Vagina (tissue), 2 donors: ENCODE results near the gene RHEX.

ENCODE experiments used
- POLR2A ChIP-seq, 2 donors: fragments of 450-650 bp; IDR thresholded peaks; one replicate each; pipeline ENCODE4 v1.6.1; 2017; ENCODE audit warnings: antibody characterized with exemption in 2 of 2, mild to moderate bottlenecking in 2 of 2, moderate library complexity in 2 of 2
- POLR2AphosphoS5 ChIP-seq, 2 donors: sonication (generic); formaldehyde crosslinking; IDR thresholded peaks; one replicate each; pipeline ENCODE4 v1.9.0; 2017; ENCODE audit warnings: antibody characterized with exemption in 2 of 2, mild to moderate bottlenecking in 2 of 2, low read depth in 1 of 2; ENCODE audit not compliant: insufficient read depth in 1 of 2
- TF ChIP-seq, protein P1 (sequence below), 3 experiments: fragments of 450-650 bp in 2 of 3; fragments of 200-600 bp in 1 of 3; sonication (generic) in 1 of 3; IDR thresholded peaks; one replicate each; pipeline ENCODE4 v1.5.1; 2017 to 2019; ENCODE audit warnings: antibody characterized with exemption in 3 of 3, mild to moderate bottlenecking in 2 of 3, moderate library complexity in 2 of 3

DNA sequence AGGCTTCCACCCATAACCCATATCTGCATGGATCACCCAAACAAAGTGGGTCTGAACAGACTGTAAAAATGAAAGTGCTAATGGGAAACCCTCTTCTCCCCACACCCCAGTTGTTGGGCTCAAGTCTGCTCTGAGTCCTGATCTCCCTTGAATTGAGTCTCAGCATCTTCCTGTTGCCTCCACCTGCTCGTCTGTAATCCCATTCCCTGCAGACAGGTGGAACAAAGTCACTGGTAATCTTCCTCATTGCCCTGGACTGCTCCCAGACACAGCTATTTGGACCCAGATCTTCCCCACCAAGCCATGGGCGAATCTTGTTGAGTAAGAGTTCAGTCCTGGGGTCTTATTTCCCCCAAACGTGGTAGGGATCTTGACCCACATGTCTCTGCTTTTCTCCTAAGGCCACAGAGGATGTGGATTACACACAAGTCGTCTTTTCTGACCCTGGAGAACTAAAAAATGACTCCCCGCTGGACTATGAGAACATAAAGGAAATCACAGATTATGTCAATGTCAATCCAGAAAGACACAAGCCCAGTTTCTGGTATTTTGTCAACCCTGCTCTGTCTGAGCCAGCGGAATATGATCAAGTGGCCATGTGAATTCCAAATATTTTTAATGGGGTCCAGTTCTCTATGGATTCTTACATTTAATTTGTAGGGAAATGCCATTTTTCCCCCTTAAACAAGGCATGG is 48.5 kb downstream of the RHEX start:
- TF ChIP-seq, protein P1, sequence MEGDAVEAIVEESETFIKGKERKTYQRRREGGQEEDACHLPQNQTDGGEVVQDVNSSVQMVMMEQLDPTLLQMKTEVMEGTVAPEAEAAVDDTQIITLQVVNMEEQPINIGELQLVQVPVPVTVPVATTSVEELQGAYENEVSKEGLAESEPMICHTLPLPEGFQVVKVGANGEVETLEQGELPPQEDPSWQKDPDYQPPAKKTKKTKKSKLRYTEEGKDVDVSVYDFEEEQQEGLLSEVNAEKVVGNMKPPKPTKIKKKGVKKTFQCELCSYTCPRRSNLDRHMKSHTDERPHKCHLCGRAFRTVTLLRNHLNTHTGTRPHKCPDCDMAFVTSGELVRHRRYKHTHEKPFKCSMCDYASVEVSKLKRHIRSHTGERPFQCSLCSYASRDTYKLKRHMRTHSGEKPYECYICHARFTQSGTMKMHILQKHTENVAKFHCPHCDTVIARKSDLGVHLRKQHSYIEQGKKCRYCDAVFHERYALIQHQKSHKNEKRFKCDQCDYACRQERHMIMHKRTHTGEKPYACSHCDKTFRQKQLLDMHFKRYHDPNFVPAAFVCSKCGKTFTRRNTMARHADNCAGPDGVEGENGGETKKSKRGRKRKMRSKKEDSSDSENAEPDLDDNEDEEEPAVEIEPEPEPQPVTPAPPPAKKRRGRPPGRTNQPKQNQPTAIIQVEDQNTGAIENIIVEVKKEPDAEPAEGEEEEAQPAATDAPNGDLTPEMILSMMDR (IDR thresholded peaks at IDR 0.05): no peak
- no peak for TF ChIP-seq POLR2A (IDR thresholded peaks at IDR 0.05)
- no peak for TF ChIP-seq POLR2AphosphoS5 (IDR thresholded peaks at IDR 0.05; ENCODE audit: insufficient read depth in 1 of 2, low read depth in 1 of 2)
